HG02840 (cell line): ENCODE data around the gene NRM.
"Not testable (repeated sequence)": the region's sequence is repeated elsewhere in the genome, so short reads cannot be mapped to it uniquely, and the experiment has no call there.

Experiments
- ATAC-seq: cut with Tn5 transposase; IDR thresholded peaks from one replicate; pipeline ENCODE4 v1.9.1; 2021; ENCODE audit warnings: mild to moderate bottlenecking, moderate library complexity, moderate number of reproducible peaks; ENCODE audit not compliant: unreplicated experiment, low FRiP score

The NRM gene

GRCh38 chr6:30690403-30691207 is at the start of gene NRM:
NRM (minus strand) TSS chr6:30690984; CDS start chr6:30690974, 10 bp downstream.
- no peak for ATAC-seq

GRCh38 chr6:30740540-30740870 is 49.7 kb upstream of the NRM start:
- no peak for ATAC-seq

DNA sequence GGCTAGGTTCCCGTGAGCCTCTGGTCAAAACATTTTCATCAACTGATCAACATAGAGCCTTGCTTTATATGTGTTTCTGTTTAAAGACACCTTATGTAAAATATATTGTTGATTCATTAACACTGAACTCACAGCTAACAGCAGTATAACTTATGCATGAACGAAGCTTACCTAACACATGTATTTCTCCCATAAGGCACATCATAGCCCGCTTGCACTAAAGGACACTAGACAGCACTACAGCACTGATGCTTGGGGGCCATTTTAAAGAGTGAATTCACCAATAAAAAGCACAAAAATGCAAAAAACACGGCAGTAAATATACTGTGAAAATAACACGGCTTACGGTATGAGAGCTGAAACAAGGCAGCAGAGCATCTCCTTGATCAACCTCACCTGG is 47.7 kb upstream of the NRM start:
- ATAC-seq: no peak

GRCh38 chr6:30735668-30736314 is 45.0 kb upstream of the NRM start:
- no peak for ATAC-seq

DNA sequence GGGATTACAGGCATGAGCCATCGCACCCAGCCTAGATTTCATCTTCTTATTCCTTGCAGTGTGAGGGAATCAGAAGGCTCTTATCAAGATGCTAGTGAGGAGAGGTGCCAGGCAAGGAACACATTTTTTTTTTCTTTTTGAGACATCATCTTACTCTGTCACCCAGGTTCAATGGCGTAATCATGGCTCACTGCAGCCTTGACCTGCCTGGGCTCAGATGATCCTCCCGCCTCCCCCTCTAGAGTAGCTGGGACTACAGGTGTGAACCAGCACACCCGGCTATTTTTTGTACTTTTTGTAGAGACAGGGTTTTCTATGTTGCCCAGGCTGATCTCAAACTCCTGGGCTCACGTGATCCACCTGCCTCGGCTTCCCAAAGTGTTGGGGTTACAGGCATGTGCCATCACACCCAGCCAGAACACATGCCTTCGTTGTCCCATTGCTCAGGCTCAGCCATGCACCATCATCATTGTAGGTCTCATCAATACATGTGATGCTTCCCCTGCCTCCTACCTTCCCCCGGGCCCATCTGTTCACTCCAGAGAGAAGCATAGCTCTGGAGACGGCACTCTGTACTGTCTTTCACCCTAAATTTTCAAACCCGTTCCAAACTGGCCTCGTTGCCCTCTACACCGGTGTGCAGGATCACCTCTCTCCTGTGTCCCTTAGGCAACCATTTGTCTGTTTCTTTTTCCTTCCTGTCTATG is 41.6 kb upstream of the NRM start:
- no peak for ATAC-seq

- no peak for ATAC-seq
Observed at GRCh38 chr6:30730601-30731435, 40.0 kb upstream of the NRM start.

- no peak for ATAC-seq
Observed at GRCh38 chr6:30727920-30728553, 37.3 kb upstream of the NRM start.

DNA sequence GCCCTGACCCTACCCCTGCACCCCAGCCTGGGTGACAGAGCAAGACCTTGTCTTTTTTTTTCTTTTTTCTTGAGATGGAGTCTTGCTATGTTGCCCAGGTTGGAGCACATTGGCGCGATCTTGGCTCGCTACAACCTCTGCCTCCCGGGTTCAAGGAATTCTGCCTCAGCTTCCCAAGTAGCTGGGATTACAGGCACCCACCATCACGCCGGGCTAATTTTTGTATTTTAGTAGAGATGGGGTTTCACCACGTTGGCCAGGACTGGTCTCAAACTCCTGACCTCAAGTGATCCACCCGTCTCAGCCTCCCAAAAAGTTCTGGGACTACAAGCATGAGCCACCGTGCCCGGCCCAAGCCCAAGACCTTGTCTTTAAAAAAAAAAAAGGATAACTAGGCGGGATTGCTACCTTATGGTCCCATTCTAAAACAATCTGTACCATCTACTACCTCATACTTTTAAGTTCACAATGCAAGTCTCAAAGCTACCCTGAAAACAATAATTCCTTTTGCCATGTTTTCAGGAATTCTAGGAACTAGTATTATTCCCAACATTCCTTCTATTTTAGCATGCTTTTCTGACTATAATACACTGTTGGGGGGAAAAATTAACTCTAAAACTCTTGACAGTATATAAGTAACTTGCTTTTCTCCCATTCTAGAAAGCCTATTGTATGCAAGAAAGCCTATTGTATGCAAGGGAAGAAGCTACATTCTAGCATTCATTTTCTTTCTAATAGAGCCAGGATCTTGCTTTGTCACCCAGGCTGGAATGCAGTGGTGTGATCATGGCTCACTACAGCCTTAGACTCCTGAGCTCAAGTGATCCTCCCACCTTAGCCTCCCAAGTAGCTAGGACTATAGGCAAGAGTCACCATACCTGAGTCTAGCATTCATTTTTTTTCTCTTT is 36.0 kb upstream of the NRM start:
- no peak for ATAC-seq

DNA sequence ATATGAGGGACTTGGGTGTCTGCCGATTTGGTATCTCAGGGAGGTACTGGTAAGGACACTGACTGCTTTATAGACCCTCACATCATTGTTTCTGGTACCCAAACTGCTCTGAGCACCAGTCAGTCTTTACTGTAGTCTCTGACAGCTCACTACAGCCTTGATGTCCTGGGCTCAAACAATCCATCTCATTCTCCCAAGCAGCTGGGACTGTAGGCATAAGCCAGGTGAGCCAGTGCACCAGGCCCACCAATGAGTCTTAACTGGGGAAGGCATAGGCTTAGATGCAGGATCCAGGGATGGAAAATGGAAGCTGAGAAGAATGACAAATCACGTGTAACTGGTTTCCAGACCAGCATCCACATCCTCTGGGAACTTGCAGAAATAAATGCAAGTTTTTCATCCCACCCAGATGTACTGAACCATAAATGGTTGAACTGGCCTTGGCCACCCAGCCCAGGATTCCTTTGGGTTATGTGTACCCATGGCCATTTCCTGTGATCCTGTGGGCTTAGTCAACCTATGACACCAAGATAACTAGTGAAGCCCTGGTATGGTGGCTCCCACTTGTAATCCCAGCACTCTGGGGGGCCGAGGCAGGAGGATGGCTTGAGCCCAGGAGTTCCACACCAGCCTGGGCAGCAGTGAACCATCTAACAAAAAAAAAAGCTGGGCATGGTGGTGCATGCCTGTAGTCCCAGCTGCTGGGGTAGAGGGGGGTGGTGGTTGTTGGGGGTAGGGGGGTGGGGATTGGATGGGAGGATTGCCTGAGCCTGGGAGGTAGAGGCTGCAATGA is 35.1 kb upstream of the NRM start:
- ATAC-seq: no peak

- no peak for ATAC-seq
Observed at GRCh38 chr6:30724906-30725667, 34.3 kb upstream of the NRM start.

GRCh38 chr6:30723843-30724741 is 33.3 kb upstream of the NRM start:
- not testable (repeated sequence) for ATAC-seq

DNA sequence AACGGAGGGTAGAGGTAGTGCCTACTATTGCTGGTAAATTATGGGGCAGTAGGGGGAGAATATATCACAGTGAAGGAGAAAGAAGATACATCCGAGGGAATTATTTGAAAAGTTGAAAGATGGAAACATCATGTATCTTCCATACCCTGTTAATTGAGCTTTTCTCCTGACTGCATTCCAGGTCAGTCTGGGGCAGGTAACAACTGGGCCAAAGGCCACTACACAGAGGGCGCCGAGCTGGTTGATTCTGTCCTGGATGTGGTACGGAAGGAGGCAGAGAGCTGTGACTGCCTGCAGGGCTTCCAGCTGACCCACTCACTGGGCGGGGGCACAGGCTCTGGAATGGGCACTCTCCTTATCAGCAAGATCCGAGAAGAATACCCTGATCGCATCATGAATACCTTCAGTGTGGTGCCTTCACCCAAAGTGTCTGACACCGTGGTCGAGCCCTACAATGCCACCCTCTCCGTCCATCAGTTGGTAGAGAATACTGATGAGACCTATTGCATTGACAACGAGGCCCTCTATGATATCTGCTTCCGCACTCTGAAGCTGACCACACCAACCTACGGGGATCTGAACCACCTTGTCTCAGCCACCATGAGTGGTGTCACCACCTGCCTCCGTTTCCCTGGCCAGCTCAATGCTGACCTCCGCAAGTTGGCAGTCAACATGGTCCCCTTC is 32.5 kb upstream of the NRM start:
- not testable (repeated sequence) for ATAC-seq

DNA sequence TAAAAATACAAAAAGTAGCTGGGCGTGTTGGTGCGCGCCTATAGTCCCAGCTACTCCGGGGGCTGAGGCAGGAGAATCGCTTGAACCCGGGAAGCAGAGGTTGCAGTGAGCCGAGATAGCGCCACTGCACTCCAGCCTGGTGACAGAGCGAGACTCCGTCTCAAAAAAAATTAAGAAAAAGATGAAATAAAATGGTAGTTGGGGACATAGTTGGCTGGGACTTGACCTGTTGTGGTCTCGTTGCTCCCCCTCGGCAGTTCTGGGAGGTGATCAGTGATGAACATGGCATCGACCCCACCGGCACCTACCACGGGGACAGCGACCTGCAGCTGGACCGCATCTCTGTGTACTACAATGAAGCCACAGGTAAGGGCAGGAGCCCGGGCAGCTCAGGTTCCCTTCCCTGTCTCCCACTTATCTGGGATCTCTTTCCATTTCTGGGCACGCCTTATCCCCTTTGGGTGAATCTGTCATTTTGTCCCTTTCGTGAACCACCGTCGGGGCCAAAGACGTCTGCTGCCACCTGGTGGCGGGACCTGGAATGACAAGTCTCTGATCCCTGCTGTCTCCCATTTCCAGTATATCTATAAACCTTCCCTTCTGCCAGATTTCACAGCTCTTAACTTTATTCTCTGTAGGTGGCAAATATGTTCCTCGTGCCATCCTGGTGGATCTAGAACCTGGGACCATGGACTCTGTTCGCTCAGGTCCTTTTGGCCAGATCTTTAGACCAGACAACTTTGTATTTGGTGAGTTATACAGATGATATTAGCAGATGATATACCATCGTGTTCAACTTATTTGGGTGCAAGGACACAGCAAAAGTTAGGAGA is 31.7 kb upstream of the NRM start:
- no peak for ATAC-seq

DNA sequence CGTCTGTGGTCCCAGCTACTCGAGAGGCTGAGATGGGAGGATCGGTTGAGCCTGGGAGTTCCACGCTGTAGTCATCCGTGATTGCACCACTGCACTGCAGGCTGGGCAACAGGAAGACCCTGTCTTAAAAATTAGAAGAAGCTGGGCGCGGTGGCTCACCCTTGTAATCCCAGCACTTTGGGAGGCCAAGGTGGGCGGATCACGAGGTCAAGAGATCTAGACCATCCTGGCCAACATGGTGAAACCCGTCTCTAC is 31.2 kb upstream of the NRM start:
- not testable (repeated sequence) for ATAC-seq

DNA sequence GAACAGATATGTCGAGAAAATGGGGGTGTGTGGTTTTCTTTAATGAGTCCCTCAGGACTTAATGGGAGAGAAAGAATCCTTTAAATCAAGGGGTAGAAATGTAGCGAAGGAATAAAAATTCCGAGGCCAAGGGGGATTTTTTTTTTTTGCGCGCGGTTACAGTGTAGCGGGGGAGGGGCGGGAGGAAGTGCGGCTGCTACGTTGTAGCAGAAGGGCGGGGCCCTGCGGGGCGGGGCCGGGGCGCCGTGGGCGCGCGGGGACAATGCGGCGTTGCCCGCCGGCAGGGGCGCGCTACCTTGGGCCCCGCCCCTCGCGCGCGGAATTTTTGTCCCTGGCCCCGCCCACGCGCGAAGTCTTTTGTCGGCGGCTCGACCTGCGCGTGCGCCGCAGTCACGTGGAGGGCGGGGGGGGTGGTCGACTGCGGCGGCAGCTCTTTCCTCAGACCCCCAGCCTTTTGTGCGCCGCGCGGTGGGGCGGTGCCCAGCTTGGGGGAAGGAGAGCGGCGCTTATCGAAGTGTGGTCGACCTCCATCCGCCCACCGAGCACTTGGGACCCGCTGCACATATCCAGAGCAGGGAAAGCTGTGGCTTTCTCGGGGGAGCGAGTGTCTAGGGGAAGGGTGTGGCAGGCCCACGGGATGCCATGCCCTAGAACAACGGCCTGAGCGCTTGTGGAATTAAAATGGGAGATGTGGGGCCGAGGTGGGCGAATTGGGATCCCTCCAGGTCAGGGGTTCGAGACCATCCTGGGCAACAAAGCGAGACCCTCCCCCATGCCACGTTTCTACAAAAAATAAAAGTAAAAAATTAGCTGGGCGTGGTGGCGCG is 30.6 kb upstream of the NRM start:
- no peak for ATAC-seq
